HCT116 (cell line): ENCODE measurements around the gene CD164L2. TPM values are rescaled to one million over a fixed set of nuclear protein-coding genes. Genes with fewer than 3 reads are reported as not detected.

Experiments used
- ATAC-seq: fragments of 200-7000 bp; cut with Tn5 transposase; 2 replicates; pipeline ENCODE4 v1.9.1; 2020; ENCODE audit warnings: mild to moderate bottlenecking, moderate library complexity
- BruUV-seq: library from RNA; stranded (reverse); fragments of 400-500 nt; replicated peaks from 2 replicates; lab custom pipeline; 2021; lab: Mats Ljungman, UMichigan
- CTCF ChIA-PET: fragments of 300-600 bp; sonication (Branson Sonifier 250); formaldehyde crosslinking; loops from one replicate; lab custom pipeline; 2021; ENCODE audit warnings: antibody characterized with exemption; lab: Charles Lee
- POLR2A ChIA-PET: fragments of 300-600, 350-600 bp; sonication (Branson Sonifier 250); formaldehyde crosslinking; loops from one replicate; lab custom pipeline; 2021; ENCODE audit warnings: antibody characterized with exemption; lab: Charles Lee
- RAD21 ChIA-PET, 2 experiments: fragments of 300-600 bp; sonication (Branson Sonifier 250); formaldehyde crosslinking; loops; one replicate each; lab custom pipeline; 2023; ENCODE audit warnings: low total read pairs in 2 of 2; ENCODE audit not compliant: uncharacterized antibody in 2 of 2, unreplicated experiment in 2 of 2, low non-redundant PET in 1 of 2; lab: Charles Lee
- DNase-seq: peaks from one replicate; pipeline ENCODE4 v3.0.0-alpha.2; 2010; ENCODE audit warnings: low read depth, low spot score
- H2AFZ ChIP-seq: fragments of 200-600 bp; shearing (Covaris generic), sonication (generic); 2 replicates; pipeline ENCODE4 v1.6.1; 2017; ENCODE audit warnings: low read depth, mixed run types, mixed read lengths, antibody characterized with exemption, low read length; ENCODE audit not compliant: poor library complexity, severe bottlenecking
- H3K27ac ChIP-seq: 2 replicates; pipeline ENCODE4 v1.5.1; 2012; ENCODE audit warnings: low read depth, low read length
- H3K27me3 ChIP-seq: fragments of 200-600 bp; sonication (generic); 2 replicates; pipeline ENCODE4 v1.6.1; 2016; ENCODE audit warnings: mixed run types, low read length, mixed read lengths; ENCODE audit not compliant: insufficient read depth
- H3K36me3 ChIP-seq, 2 experiments: fragments of 200-500 bp in 1 of 2; fragments of 200-600 bp in 1 of 2; sonication (Bioruptor generic) in 1 of 2; sonication (generic) in 1 of 2; 2 replicates each; pipeline versions ENCODE4 v1.5.1 to v1.6.1; 2014 to 2016; ENCODE audit warnings: low read length in 2 of 2, inconsistent platforms in 1 of 2, mixed read lengths in 1 of 2, mixed run types in 1 of 2; ENCODE audit not compliant: insufficient read depth in 2 of 2, control insufficient read depth in 1 of 2
- H3K4me1 ChIP-seq, 2 experiments: fragments of 200-600 bp in 1 of 2; sonication (generic) in 1 of 2; 2 replicates each; pipeline versions ENCODE4 v1.5.1 to v1.6.1; 2012 to 2017; ENCODE audit warnings: low read length in 2 of 2, inconsistent platforms in 1 of 2, mild to moderate bottlenecking in 1 of 2, mixed read lengths in 1 of 2, mixed run types in 1 of 2, moderate library complexity in 1 of 2; ENCODE audit not compliant: insufficient read depth in 2 of 2, control insufficient read depth in 1 of 2
- H3K4me2 ChIP-seq: fragments of 200-600 bp; sonication (generic); 2 replicates; pipeline ENCODE4 v1.6.1; 2017; ENCODE audit warnings: mixed run types, low read length, mixed read lengths
- H3K4me3 ChIP-seq, 2 experiments: fragments of 200-600 bp in 1 of 2; sonication (generic) in 1 of 2; replicated peaks in 1 of 2; 2 replicates each; pipeline ENCODE4 v1.5.1; 2011 to 2016; ENCODE audit warnings: low read length in 2 of 2, control low read depth in 1 of 2, low read depth in 1 of 2, mild to moderate bottlenecking in 1 of 2, mixed read lengths in 1 of 2, mixed run types in 1 of 2
- H3K79me2 ChIP-seq: fragments of 200-600 bp; sonication (generic); 2 replicates; pipeline ENCODE4 v1.6.1; 2017; ENCODE audit warnings: mild to moderate bottlenecking, mixed run types, low read length, moderate library complexity, mixed read lengths; ENCODE audit not compliant: insufficient read depth
- H3K9ac ChIP-seq: fragments of 200-600 bp; sonication (generic); 2 replicates; pipeline ENCODE4 v1.6.1; 2016; ENCODE audit warnings: low read length, mixed read lengths
- H3K9me2 ChIP-seq: fragments of 200-600 bp; sonication (generic), shearing (Covaris generic); 2 replicates; pipeline ENCODE4 v1.6.1; 2017; ENCODE audit warnings: mixed run types, mild to moderate bottlenecking, moderate library complexity; ENCODE audit not compliant: insufficient read depth
- H3K9me3 ChIP-seq, 2 experiments: fragments of 200-500 bp in 1 of 2; fragments of 200-600 bp in 1 of 2; sonication (Bioruptor generic) in 1 of 2; sonication (generic) in 1 of 2; 2 replicates each; pipeline ENCODE4 v1.6.1; 2014 to 2017; ENCODE audit warnings: low read length in 2 of 2, mixed read lengths in 2 of 2, inconsistent platforms in 1 of 2, low read depth in 1 of 2, mild to moderate bottlenecking in 1 of 2, mixed run types in 1 of 2, moderate library complexity in 1 of 2; ENCODE audit not compliant: control insufficient read depth in 1 of 2, insufficient read depth in 1 of 2
- H4K20me1 ChIP-seq: fragments of 200-600 bp; sonication (generic), shearing (Covaris generic); 2 replicates; pipeline ENCODE4 v1.6.1; 2017; ENCODE audit warnings: mixed run types, mild to moderate bottlenecking, moderate library complexity; ENCODE audit not compliant: insufficient read depth
- EGR1 ChIP-seq: IDR thresholded peaks from 2 replicates; pipeline ENCODE4 v1.6.1; 2012; ENCODE audit warnings: low read depth
- ELF1 ChIP-seq: IDR thresholded peaks from 2 replicates; pipeline ENCODE4 v1.6.1; 2012; ENCODE audit warnings: low read depth, borderline replicate concordance
- EZH2phosphoT487 ChIP-seq: fragments of 200-600 bp; IDR thresholded peaks from 2 replicates; pipeline ENCODE4 v1.6.1; 2018; ENCODE audit warnings: antibody characterized with exemption, borderline replicate concordance
- MAX ChIP-seq: IDR thresholded peaks from 2 replicates; pipeline ENCODE4 v1.6.1; 2012
- POLR2A ChIP-seq: IDR thresholded peaks from 2 replicates; pipeline ENCODE4 v1.7.0; 2011; ENCODE audit warnings: borderline replicate concordance; ENCODE audit not compliant: insufficient read depth, insufficient read length; ENCODE audit errors: extremely low read depth
- RAD21 ChIP-seq: IDR thresholded peaks from 2 replicates; pipeline ENCODE4 v1.6.1; 2012; ENCODE audit warnings: low read depth, mild to moderate bottlenecking
- SP1 ChIP-seq: IDR thresholded peaks from 2 replicates; pipeline ENCODE4 v1.6.1; 2012; ENCODE audit warnings: low read depth
- TCF7L2 ChIP-seq: IDR thresholded peaks from 2 replicates; pipeline ENCODE4 v1.7.0; 2011; ENCODE audit warnings: borderline replicate concordance, inconsistent platforms; ENCODE audit not compliant: insufficient read depth, insufficient read length; ENCODE audit errors: extremely low read depth
- ZNF274 ChIP-seq: fragments of 200-500 bp; sonication (Bioruptor generic); IDR thresholded peaks from 2 replicates; pipeline ENCODE4 v1.6.1; 2014; ENCODE audit warnings: mild to moderate bottlenecking, low read depth, low read length, inconsistent platforms
- intact Hi-C: fragments of 100-400 bp; cut with micrococcal nuclease; formaldehyde crosslinking; loops from 2 replicates; pipeline ENCODE4 v1.10.0; 2022
- total RNA-seq: library from RNA; stranded (reverse); gene quantifications from one replicate; pipeline ENCODE4 v1.2.1, GENCODE V29; 2021; ENCODE audit not compliant: unreplicated experiment
- TF ChIP-seq, protein P1 (sequence below): IDR thresholded peaks from 2 replicates; pipeline ENCODE4 v1.6.1; 2011; ENCODE audit warnings: mild to moderate bottlenecking, low read length, moderate library complexity; ENCODE audit not compliant: insufficient replicate concordance; ENCODE audit errors: extremely low read depth
- TF ChIP-seq, protein P2 (sequence below): IDR thresholded peaks from 2 replicates; pipeline ENCODE4 v1.6.1; 2012
- TF ChIP-seq, protein P3 (sequence below): IDR thresholded peaks from 2 replicates; pipeline ENCODE4 v1.6.1; 2012; ENCODE audit warnings: low read depth

Gene CD164L2
- total RNA-seq, 1 experiment from 2014 or later, result 11.6 TPM

GRCh38 chr1:27338751-27339150 lies 44.4 kb downstream of the CD164L2 start:
- CTCF ChIA-PET, result interaction anchor here (0.7 kb wide), 1 partner anchor 56 kb away, joined by 5 read pairs; no protein-coding TSS in a partner anchor

More at GRCh38 chr1:27338751-27339150, 44.4 kb downstream of the CD164L2 start:
- no peak for DNase-seq
- TF ChIP-seq EGR1 (no peak), TCF7L2 (no peak), ELF1 (no peak), EZH2phosphoT487 (no peak), SP1 (no peak), MAX (no peak), ZNF274 (no peak), POLR2A (no peak), RAD21 (no peak)
- TF ChIP-seq, protein P1, sequence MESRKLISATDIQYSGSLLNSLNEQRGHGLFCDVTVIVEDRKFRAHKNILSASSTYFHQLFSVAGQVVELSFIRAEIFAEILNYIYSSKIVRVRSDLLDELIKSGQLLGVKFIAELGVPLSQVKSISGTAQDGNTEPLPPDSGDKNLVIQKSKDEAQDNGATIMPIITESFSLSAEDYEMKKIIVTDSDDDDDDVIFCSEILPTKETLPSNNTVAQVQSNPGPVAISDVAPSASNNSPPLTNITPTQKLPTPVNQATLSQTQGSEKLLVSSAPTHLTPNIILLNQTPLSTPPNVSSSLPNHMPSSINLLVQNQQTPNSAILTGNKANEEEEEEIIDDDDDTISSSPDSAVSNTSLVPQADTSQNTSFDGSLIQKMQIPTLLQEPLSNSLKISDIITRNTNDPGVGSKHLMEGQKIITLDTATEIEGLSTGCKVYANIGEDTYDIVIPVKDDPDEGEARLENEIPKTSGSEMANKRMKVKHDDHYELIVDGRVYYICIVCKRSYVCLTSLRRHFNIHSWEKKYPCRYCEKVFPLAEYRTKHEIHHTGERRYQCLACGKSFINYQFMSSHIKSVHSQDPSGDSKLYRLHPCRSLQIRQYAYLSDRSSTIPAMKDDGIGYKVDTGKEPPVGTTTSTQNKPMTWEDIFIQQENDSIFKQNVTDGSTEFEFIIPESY, result no peak
- TF ChIP-seq, protein P2, sequence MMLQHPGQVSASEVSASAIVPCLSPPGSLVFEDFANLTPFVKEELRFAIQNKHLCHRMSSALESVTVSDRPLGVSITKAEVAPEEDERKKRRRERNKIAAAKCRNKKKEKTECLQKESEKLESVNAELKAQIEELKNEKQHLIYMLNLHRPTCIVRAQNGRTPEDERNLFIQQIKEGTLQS, result no peak
- TF ChIP-seq, protein P3, sequence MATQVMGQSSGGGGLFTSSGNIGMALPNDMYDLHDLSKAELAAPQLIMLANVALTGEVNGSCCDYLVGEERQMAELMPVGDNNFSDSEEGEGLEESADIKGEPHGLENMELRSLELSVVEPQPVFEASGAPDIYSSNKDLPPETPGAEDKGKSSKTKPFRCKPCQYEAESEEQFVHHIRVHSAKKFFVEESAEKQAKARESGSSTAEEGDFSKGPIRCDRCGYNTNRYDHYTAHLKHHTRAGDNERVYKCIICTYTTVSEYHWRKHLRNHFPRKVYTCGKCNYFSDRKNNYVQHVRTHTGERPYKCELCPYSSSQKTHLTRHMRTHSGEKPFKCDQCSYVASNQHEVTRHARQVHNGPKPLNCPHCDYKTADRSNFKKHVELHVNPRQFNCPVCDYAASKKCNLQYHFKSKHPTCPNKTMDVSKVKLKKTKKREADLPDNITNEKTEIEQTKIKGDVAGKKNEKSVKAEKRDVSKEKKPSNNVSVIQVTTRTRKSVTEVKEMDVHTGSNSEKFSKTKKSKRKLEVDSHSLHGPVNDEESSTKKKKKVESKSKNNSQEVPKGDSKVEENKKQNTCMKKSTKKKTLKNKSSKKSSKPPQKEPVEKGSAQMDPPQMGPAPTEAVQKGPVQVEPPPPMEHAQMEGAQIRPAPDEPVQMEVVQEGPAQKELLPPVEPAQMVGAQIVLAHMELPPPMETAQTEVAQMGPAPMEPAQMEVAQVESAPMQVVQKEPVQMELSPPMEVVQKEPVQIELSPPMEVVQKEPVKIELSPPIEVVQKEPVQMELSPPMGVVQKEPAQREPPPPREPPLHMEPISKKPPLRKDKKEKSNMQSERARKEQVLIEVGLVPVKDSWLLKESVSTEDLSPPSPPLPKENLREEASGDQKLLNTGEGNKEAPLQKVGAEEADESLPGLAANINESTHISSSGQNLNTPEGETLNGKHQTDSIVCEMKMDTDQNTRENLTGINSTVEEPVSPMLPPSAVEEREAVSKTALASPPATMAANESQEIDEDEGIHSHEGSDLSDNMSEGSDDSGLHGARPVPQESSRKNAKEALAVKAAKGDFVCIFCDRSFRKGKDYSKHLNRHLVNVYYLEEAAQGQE, result no peak
- TF ChIP-seq, all 23 proteins: peak for 0
- no peak overlapping the region for H3K27ac ChIP-seq
- ChIA-PET POLR2A (interaction anchor here (0.8 kb wide), 1 partner anchor 27 kb away, joined by 4 read pairs; no protein-coding TSS in a partner anchor), RAD21 (no interaction called here)
- H4K20me1 ChIP-seq, result no peaks in the 10 kb centered on the region
- BruUV-seq, result no TSS peak
- no peak for ATAC-seq
- no peak overlapping the region for H3K9ac ChIP-seq
- H3K36me3 ChIP-seq, result peaks cover 8 to 14% of the 10 kb centered on the region in 2 experiments; a peak in 2 of 4 replicates
- no peak overlapping the region for H3K4me2 ChIP-seq
- no peak overlapping the region for H3K4me3 ChIP-seq
- H3K9me3 ChIP-seq, result no peaks in the 10 kb centered on the region
- H3K79me2 ChIP-seq, result peaks cover 16% of the 10 kb centered on the region; the same call in 1 of the 2 replicates
- H3K27me3 ChIP-seq, result no peaks in the 10 kb centered on the region
- intact Hi-C loops, result no loop called here
- no peaks in the 10 kb centered on the region for H3K9me2 ChIP-seq
- H2AFZ ChIP-seq, result no peak overlapping the region
- H3K4me1 ChIP-seq, result peaks cover 20 to 46% of the 10 kb centered on the region in 2 experiments
